Measurements from ENCODE around the gene FMN1.

DNA sequence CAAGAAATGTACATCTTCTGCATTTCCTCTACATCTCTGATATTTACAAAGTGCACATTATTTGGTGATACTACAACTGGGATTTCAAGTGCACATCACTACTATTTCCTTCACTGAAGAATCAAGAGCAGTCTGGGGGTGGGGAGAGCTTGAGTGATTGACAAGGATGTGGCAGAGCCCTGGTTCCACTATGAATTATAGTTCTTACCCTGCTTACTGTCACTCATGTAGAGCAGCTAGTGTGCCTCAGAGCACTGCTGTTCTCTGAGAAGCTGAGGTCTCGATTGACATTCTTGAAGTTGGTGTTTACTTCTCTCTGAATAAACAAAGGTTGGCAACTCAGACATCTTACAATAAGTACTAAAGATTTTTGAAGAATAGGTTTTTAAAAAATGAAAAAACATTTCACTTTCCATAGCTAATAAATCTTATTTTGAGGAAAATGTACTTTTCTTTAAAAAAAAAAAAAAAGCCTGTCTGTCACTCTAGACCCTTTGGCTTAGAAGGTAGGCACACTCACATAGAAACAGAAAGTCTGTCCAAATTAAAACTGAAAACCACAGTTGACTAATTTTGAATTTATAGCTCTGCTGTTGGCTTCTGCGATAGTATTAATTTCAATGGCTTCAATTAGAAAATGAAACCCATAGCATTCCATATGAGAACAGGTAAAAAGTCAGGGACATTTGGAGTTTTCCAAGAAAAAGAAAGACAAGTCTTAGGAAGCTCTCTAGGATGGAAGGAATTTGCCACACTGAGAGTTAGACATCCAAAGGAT lies 471.2 kb downstream of the FMN1 start:
- no peak for TF ChIP-seq POLR2A (IDR thresholded peaks at IDR 0.05)
- TF ChIP-seq, protein P1, sequence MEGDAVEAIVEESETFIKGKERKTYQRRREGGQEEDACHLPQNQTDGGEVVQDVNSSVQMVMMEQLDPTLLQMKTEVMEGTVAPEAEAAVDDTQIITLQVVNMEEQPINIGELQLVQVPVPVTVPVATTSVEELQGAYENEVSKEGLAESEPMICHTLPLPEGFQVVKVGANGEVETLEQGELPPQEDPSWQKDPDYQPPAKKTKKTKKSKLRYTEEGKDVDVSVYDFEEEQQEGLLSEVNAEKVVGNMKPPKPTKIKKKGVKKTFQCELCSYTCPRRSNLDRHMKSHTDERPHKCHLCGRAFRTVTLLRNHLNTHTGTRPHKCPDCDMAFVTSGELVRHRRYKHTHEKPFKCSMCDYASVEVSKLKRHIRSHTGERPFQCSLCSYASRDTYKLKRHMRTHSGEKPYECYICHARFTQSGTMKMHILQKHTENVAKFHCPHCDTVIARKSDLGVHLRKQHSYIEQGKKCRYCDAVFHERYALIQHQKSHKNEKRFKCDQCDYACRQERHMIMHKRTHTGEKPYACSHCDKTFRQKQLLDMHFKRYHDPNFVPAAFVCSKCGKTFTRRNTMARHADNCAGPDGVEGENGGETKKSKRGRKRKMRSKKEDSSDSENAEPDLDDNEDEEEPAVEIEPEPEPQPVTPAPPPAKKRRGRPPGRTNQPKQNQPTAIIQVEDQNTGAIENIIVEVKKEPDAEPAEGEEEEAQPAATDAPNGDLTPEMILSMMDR (IDR thresholded peaks at IDR 0.05 in 4 of 5, conservative IDR thresholded peaks at IDR 0.05 in 1 of 5) = no peak

Data from gastrocnemius medialis (tissue), 4 donors.